ENCODE measurements around the gene ESPL1. TPM values are rescaled to one million over a fixed set of nuclear protein-coding genes. Genes with fewer than 3 reads are reported as not detected.
"Not testable (repeated sequence)": the region's sequence is repeated elsewhere in the genome, so short reads cannot be mapped to it uniquely, and the experiment has no call there.

The ESPL1 gene
- polyA plus RNA-seq, 1 experiment = 7.3 TPM

- DNase-seq (ENCODE audit: low read depth) = no peak
- Histone ChIP-seq H3K27me3 (ENCODE audit: control insufficient read depth, insufficient read depth, low read length) (peaks cover 10% of the 10 kb centered on the region), H3K36me3 (ENCODE audit: control insufficient read depth, insufficient read depth, low read length) (no peaks in the 10 kb centered on the region), H3K4me3 (ENCODE audit: low read depth, low read length) (no peak overlapping the region)
- TF ChIP-seq CTCF (IDR thresholded peaks at IDR 0.05; ENCODE audit: insufficient read depth, low read depth, low read length) = peak; percentile 37
- ChIA-PET POLR2A (interaction anchor here (0.6 kb wide), 1 partner anchor 70 kb away, joined by 3 read pairs; no protein-coding TSS in a partner anchor), CTCF (interaction anchor here (0.5 to 12.8 kb wide), 10 partner anchors 8 to 182 kb away, joined by 3 to 210 read pairs (median 4); partner anchors contain the start of genes AMHR2 and SP7)
Measured at GRCh38 chr12:53327435-53328042, 59.4 kb downstream of the ESPL1 start.

DNA sequence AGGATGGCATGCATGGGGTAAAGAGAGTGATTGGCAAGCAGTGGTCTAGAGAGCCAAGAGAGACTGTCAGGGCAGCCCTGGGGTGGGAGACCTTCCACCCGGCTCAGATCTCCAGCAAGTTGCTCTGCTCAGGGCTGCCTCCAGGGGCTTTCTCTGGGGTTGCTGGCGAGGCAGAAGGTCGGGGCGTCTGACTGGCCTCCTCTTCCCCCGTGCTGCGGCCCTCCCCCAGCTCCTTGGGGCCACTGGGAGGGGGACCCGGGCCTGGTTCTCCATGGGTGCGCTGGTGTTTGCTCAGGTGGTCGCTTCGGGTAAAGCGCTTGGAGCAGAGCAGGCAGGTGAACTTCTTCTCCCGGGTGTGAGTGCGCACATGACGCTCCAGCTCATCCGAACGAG lies 59.9 kb downstream of the ESPL1 start:
- ChIA-PET POLR2A (no interaction called here), CTCF (interaction anchor here (1.5 to 12.8 kb wide), 6 partner anchors 7 to 181 kb away, joined by 4 to 210 read pairs (median 11); partner anchors contain the start of gene SP7)
- DNase-seq (ENCODE audit: low read depth) = no peak
- peaks cover 12% of the 10 kb centered on the region for H3K27me3 ChIP-seq (ENCODE audit: control insufficient read depth, insufficient read depth, low read length)
- TF ChIP-seq CTCF (IDR thresholded peaks at IDR 0.05; ENCODE audit: insufficient read depth, low read depth, low read length) = no peak
- H3K36me3 ChIP-seq (ENCODE audit: control insufficient read depth, insufficient read depth, low read length) = no peaks in the 10 kb centered on the region
- H3K4me3 ChIP-seq (ENCODE audit: low read depth, low read length) = no peak overlapping the region

DNA sequence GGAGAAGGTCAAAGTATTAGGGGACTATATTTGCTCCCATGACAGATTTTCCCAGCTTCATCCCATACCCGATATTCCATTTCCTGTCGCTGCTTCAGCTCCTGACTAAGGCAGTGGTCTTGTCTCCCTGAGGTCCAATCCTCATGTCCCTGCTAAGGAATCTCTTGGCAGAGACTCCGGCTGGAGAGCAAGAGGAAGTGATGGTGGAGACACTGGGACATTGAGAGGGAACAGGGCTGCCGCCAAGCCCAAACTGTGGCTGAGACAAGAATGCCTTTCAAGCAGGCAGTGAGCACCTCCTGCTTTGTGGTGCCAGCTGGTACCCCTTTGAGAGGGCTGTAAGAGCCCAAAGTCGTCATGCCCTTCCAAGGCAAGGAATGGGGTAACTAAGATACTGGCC lies 62.6 kb downstream of the ESPL1 start:
- Histone ChIP-seq H3K27me3 (ENCODE audit: control insufficient read depth, insufficient read depth, low read length) (peaks cover 25% of the 10 kb centered on the region), H3K4me3 (ENCODE audit: low read depth, low read length) (no peak overlapping the region), H3K36me3 (ENCODE audit: control insufficient read depth, insufficient read depth, low read length) (no peaks in the 10 kb centered on the region)
- no peak for TF ChIP-seq CTCF (IDR thresholded peaks at IDR 0.05; ENCODE audit: insufficient read depth, low read depth, low read length)
- CTCF ChIA-PET = interaction anchor here (0.8 to 12.8 kb wide), 5 partner anchors 9 to 170 kb away, joined by 3 to 210 read pairs (median 5); partner anchors contain the start of genes AAAS, SP1 and TARBP2
- POLR2A ChIA-PET = no interaction called here
- no peak for DNase-seq (ENCODE audit: low read depth)

DNA sequence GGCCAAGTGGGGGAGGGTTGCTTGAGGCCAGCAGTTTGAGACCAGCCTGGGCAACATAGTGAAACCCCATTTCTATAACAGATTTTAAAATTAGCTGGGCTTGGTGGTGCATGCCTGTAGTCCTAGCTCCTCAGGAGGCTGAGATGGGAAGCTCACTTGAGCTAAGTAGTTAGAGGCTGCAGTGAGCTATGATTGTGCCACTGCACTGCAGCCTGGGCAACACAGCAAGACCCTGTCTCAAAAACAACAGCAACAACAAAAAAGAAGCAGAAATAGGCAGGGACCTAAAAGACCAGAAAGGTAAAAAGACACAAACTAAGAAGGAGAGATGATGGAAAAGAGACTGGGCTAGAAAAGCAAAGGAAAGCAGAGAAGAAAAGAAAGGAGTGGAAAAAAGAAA lies 64.2 kb downstream of the ESPL1 start:
- ChIA-PET POLR2A (interaction anchor here (0.6 kb wide), 1 partner anchor 24 kb away, joined by 3 read pairs; no protein-coding TSS in a partner anchor), CTCF (interaction anchor here (1.4 to 12.8 kb wide), 4 partner anchors 9 to 20 kb away, joined by 3 to 210 read pairs (median 8); partner anchors contain the start of gene AAAS)
- peaks cover 34% of the 10 kb centered on the region for H3K27me3 ChIP-seq (ENCODE audit: control insufficient read depth, insufficient read depth, low read length)
- not testable (repeated sequence) for DNase-seq (ENCODE audit: low read depth); H3K36me3 ChIP-seq (ENCODE audit: control insufficient read depth, insufficient read depth, low read length); H3K4me3 ChIP-seq (ENCODE audit: low read depth, low read length)

GRCh38 chr12:53332744-53333143 lies 64.6 kb downstream of the ESPL1 start:
- peaks cover 37% of the 10 kb centered on the region for H3K27me3 ChIP-seq (ENCODE audit: control insufficient read depth, insufficient read depth, low read length)
- no peak for DNase-seq (ENCODE audit: low read depth)
- no peak overlapping the region for H3K4me3 ChIP-seq (ENCODE audit: low read depth, low read length)
- no peaks in the 10 kb centered on the region for H3K36me3 ChIP-seq (ENCODE audit: control insufficient read depth, insufficient read depth, low read length)
- no peak for TF ChIP-seq CTCF (IDR thresholded peaks at IDR 0.05; ENCODE audit: insufficient read depth, low read depth, low read length)
- CTCF ChIA-PET = interaction anchor here (1.3 to 12.8 kb wide), 4 partner anchors 9 to 12 kb away, joined by 3 to 210 read pairs (median 8); partner anchors contain the start of gene AAAS
- POLR2A ChIA-PET = interaction anchor here (0.6 kb wide), 1 partner anchor 23 kb away, joined by 3 read pairs; no protein-coding TSS in a partner anchor

Data from BJ (cell line).